Astrocyte (in vitro differentiated cells and primary cell): ENCODE measurements around the gene DDR1. TPM values are rescaled to one million over a fixed set of nuclear protein-coding genes. Genes with fewer than 3 reads are reported as not detected.
"Not testable (repeated sequence)": the region's sequence is repeated elsewhere in the genome, so short reads cannot be mapped to it uniquely, and the experiment has no call there.

ENCODE experiments used
- DNase-seq: peaks from one replicate; pipeline ENCODE4 v3.0.0-alpha.2; 2010; ENCODE audit warnings: low read depth
- FAIRE-seq: peaks from 2 replicates; lab custom pipeline; 2011; peaks lifted over from hg19 to GRCh38; lab: Jason Lieb, UNC
- H2AFZ ChIP-seq: 2 replicates; pipeline ENCODE4 v1.6.0; 2012; ENCODE audit warnings: low read depth, low read length, inconsistent platforms
- H3K27ac ChIP-seq: 2 replicates; pipeline ENCODE4 v1.5.1; 2011; ENCODE audit warnings: low read depth, low read length, inconsistent platforms
- H3K27me3 ChIP-seq: 2 replicates; pipeline ENCODE4 v1.6.0; 2011; ENCODE audit warnings: low read length, inconsistent platforms; ENCODE audit not compliant: insufficient read depth
- H3K36me3 ChIP-seq: 2 replicates; pipeline ENCODE4 v1.5.1; 2011; ENCODE audit warnings: low read length, inconsistent platforms; ENCODE audit not compliant: insufficient read depth
- H3K4me1 ChIP-seq: 2 replicates; pipeline ENCODE4 v1.5.1; 2011; ENCODE audit warnings: low read length, inconsistent platforms; ENCODE audit not compliant: insufficient read depth
- H3K4me2 ChIP-seq: 2 replicates; pipeline ENCODE4 v1.6.0; 2012; ENCODE audit warnings: low read length, inconsistent platforms
- H3K4me3 ChIP-seq: 2 replicates; pipeline ENCODE4 v1.5.1; 2011; ENCODE audit warnings: low read depth, mild to moderate bottlenecking, low read length, inconsistent platforms; ENCODE audit not compliant: insufficient read depth
- H3K79me2 ChIP-seq: 2 replicates; pipeline ENCODE4 v1.6.0; 2012; ENCODE audit warnings: mild to moderate bottlenecking, low read length, inconsistent platforms; ENCODE audit not compliant: insufficient read depth
- H3K9ac ChIP-seq: 2 replicates; pipeline ENCODE4 v1.6.0; 2012; ENCODE audit warnings: mild to moderate bottlenecking, low read length, inconsistent platforms
- H3K9me3 ChIP-seq: 2 replicates; pipeline ENCODE4 v1.5.1; 2012; ENCODE audit warnings: low read depth, mild to moderate bottlenecking, low read length, inconsistent platforms; ENCODE audit not compliant: insufficient read depth
- H4K20me1 ChIP-seq: 2 replicates; pipeline ENCODE4 v1.6.0; 2012; ENCODE audit warnings: low read length, inconsistent platforms; ENCODE audit not compliant: insufficient read depth
- H3K27ac Mint-ChIP-seq: one replicate; pipeline ENCODE4 v1.8.0; 2021; ENCODE audit warnings: mild to moderate bottlenecking, mixed read lengths; ENCODE audit not compliant: unreplicated experiment
- H3K27me3 Mint-ChIP-seq: one replicate; pipeline ENCODE4 v1.8.0; 2021; ENCODE audit warnings: low read depth, mixed read lengths; ENCODE audit not compliant: unreplicated experiment
- H3K36me3 Mint-ChIP-seq: one replicate; pipeline ENCODE4 v1.8.0; 2021; ENCODE audit warnings: low read depth, mixed read lengths; ENCODE audit not compliant: unreplicated experiment
- H3K4me1 Mint-ChIP-seq: one replicate; pipeline ENCODE4 v1.8.0; 2021; ENCODE audit warnings: low read depth, mixed read lengths; ENCODE audit not compliant: unreplicated experiment
- H3K4me3 Mint-ChIP-seq: one replicate; pipeline ENCODE4 v1.8.0; 2021; ENCODE audit warnings: mild to moderate bottlenecking, moderate library complexity, mixed read lengths; ENCODE audit not compliant: unreplicated experiment
- H3K9me3 Mint-ChIP-seq: one replicate; pipeline ENCODE4 v1.8.0; 2021; ENCODE audit warnings: mild to moderate bottlenecking, mixed read lengths; ENCODE audit not compliant: unreplicated experiment
- CTCF ChIP-seq: IDR thresholded peaks from 2 replicates; pipeline ENCODE4 v1.5.1; 2011; ENCODE audit warnings: low read depth, mild to moderate bottlenecking, inconsistent platforms, low read length, moderate library complexity; ENCODE audit not compliant: insufficient read depth
- EZH2 ChIP-seq: IDR thresholded peaks from 2 replicates; pipeline ENCODE4 v1.6.1; 2012; ENCODE audit warnings: mild to moderate bottlenecking, low read length, inconsistent platforms; ENCODE audit not compliant: insufficient read depth
- total RNA-seq: library from RNA; stranded (reverse); gene quantifications from 2 replicates; pipeline ENCODE4 v1.2.1, GENCODE V29; 2021

Gene DDR1
- total RNA-seq, 1 donor from 2014 or later, result 144 TPM

GRCh38 chr6:30871592-30872183, 12.6 kb upstream of the DDR1 start:
- H3K4me2 ChIP-seq, result no peak overlapping the region
- peak overlapping the region; percentile 5 for H3K4me3 Mint-ChIP-seq

GRCh38 chr6:30873137-30873640, 11.1 kb upstream of the DDR1 start:
- DNase-seq (no peak), FAIRE-seq (no peak)
- no peak overlapping the region for H3K4me2 ChIP-seq
- H3K4me3 Mint-ChIP-seq, result no peak overlapping the region
- no peak overlapping the region for H3K27ac ChIP-seq
- peaks cover 14% of the 10 kb centered on the region for H3K4me1 Mint-ChIP-seq
- H3K27me3 ChIP-seq, result no peaks in the 10 kb centered on the region
- TF ChIP-seq EZH2 (no peak), CTCF (no peak)
- H3K9me3 Mint-ChIP-seq, result peaks cover 35% of the 10 kb centered on the region
- no peak overlapping the region for H3K4me3 ChIP-seq
- no peaks in the 10 kb centered on the region for H3K9me3 ChIP-seq
- no peak overlapping the region for H2AFZ ChIP-seq
- H3K4me1 ChIP-seq, result peaks cover 12% of the 10 kb centered on the region
- no peaks in the 10 kb centered on the region for H3K36me3 ChIP-seq
- no peaks in the 10 kb centered on the region for H4K20me1 ChIP-seq
- H3K79me2 ChIP-seq, result no peaks in the 10 kb centered on the region
- no peaks in the 10 kb centered on the region for H3K27me3 Mint-ChIP-seq
- no peak overlapping the region for H3K27ac Mint-ChIP-seq
- no peak overlapping the region for H3K9ac ChIP-seq
- peaks cover 8% of the 10 kb centered on the region for H3K36me3 Mint-ChIP-seq

More at GRCh38 chr6:30871592-30872183, 12.6 kb upstream of the DDR1 start:
- Mint-ChIP-seq H3K36me3 (peaks cover 8% of the 10 kb centered on the region), H3K27me3 (no peaks in the 10 kb centered on the region), H3K9me3 (peaks cover 34% of the 10 kb centered on the region), H3K27ac (no peak overlapping the region), H3K4me1 (peaks cover 7% of the 10 kb centered on the region)
- no peak overlapping the region for H3K9ac ChIP-seq
- TF ChIP-seq EZH2 (no peak), CTCF (no peak)
- H4K20me1 ChIP-seq, result no peaks in the 10 kb centered on the region
- H2AFZ ChIP-seq, result no peak overlapping the region
- H3K4me1 ChIP-seq, result peaks cover 5% of the 10 kb centered on the region
- FAIRE-seq (no peak), DNase-seq (no peak)
- H3K79me2 ChIP-seq, result no peaks in the 10 kb centered on the region
- H3K9me3 ChIP-seq, result no peaks in the 10 kb centered on the region
- H3K27me3 ChIP-seq, result no peaks in the 10 kb centered on the region
- H3K4me3 ChIP-seq, result no peak overlapping the region
- H3K27ac ChIP-seq, result no peak overlapping the region
- no peaks in the 10 kb centered on the region for H3K36me3 ChIP-seq

GRCh38 chr6:30873795-30874194, 10.5 kb upstream of the DDR1 start:
- H3K4me2 ChIP-seq, H3K9me3 ChIP-seq, H3K79me2 ChIP-seq, H3K36me3 Mint-ChIP-seq, H3K4me3 Mint-ChIP-seq, H3K27me3 ChIP-seq, H3K9ac ChIP-seq, H3K36me3 ChIP-seq, H2AFZ ChIP-seq, H3K27me3 Mint-ChIP-seq, H4K20me1 ChIP-seq, DNase-seq, H3K27ac ChIP-seq, H3K27ac Mint-ChIP-seq, FAIRE-seq, H3K4me3 ChIP-seq: not testable (repeated sequence)
- peaks cover 35% of the 10 kb centered on the region for H3K9me3 Mint-ChIP-seq
- peaks cover 12% of the 10 kb centered on the region for H3K4me1 ChIP-seq
- peaks cover 14% of the 10 kb centered on the region for H3K4me1 Mint-ChIP-seq
